Measurements from ENCODE around the gene ARFGEF3. TPM values are rescaled to one million over a fixed set of nuclear protein-coding genes. Genes with fewer than 3 reads are reported as not detected.
"Not testable (repeated sequence)": the region's sequence is repeated elsewhere in the genome, so short reads cannot be mapped to it uniquely, and the experiment has no call there.

The ARFGEF3 gene
- 1 to 10 TPM; 1.2 to 8.6 (median 5.8) TPM for polyA plus RNA-seq (ENCODE audit: insufficient read length in 4 of 4)

GRCh38 chr6:138161338-138162110, at the start of gene ARFGEF3:
Gene ARFGEF3 (plus strand): TSS chr6:138161939. CDS start chr6:138162087, 148 bp downstream.
- DNase-seq (ENCODE audit: low read depth in 4 of 4, low spot score in 3 of 4), result no peak

- no peak for DNase-seq (ENCODE audit: low read depth in 4 of 4, low spot score in 3 of 4)
These were observed 48.0 kb upstream of the ARFGEF3 start for GRCh38 chr6:138113588-138114210.

- DNase-seq (ENCODE audit: low read depth in 4 of 4, low spot score in 3 of 4), result no peak
These were observed 46.5 kb upstream of the ARFGEF3 start for GRCh38 chr6:138115201-138115600.

GRCh38 chr6:138115877-138116660, 45.7 kb upstream of the ARFGEF3 start:
- DNase-seq (ENCODE audit: low read depth in 4 of 4, low spot score in 3 of 4), result no peak

GRCh38 chr6:138116661-138116999, 45.1 kb upstream of the ARFGEF3 start:
- no peak for DNase-seq (ENCODE audit: low read depth in 4 of 4, low spot score in 3 of 4)

GRCh38 chr6:138117376-138117914, 44.3 kb upstream of the ARFGEF3 start:
- DNase-seq (ENCODE audit: low read depth in 4 of 4, low spot score in 3 of 4), result no peak

- not testable (repeated sequence) for DNase-seq (ENCODE audit: low read depth in 4 of 4, low spot score in 3 of 4)
These were observed 42.5 kb upstream of the ARFGEF3 start for GRCh38 chr6:138119229-138119628.

GRCh38 chr6:138119976-138120375, 41.8 kb upstream of the ARFGEF3 start:
- DNase-seq (ENCODE audit: low read depth in 4 of 4, low spot score in 3 of 4), result no peak

- DNase-seq (ENCODE audit: low read depth in 4 of 4, low spot score in 3 of 4), result no peak
These were observed 37.6 kb upstream of the ARFGEF3 start for GRCh38 chr6:138124096-138124495.

- no peak for DNase-seq (ENCODE audit: low read depth in 4 of 4, low spot score in 3 of 4)
These were observed 33.6 kb upstream of the ARFGEF3 start for GRCh38 chr6:138128096-138128495.

GRCh38 chr6:138129190-138129589, 32.5 kb upstream of the ARFGEF3 start:
- DNase-seq (ENCODE audit: low read depth in 4 of 4, low spot score in 3 of 4), result no peak

GRCh38 chr6:138142806-138143205, 18.9 kb upstream of the ARFGEF3 start:
- no peak for DNase-seq (ENCODE audit: low read depth in 4 of 4, low spot score in 3 of 4)

GRCh38 chr6:138145402-138145801, 16.3 kb upstream of the ARFGEF3 start:
- no peak for DNase-seq (ENCODE audit: low read depth in 4 of 4, low spot score in 3 of 4)

GRCh38 chr6:138146544-138146943, 15.2 kb upstream of the ARFGEF3 start:
- DNase-seq (ENCODE audit: low read depth in 4 of 4, low spot score in 3 of 4), result no peak

- no peak for DNase-seq (ENCODE audit: low read depth in 4 of 4, low spot score in 3 of 4)
These were observed 6.3 kb upstream of the ARFGEF3 start for GRCh38 chr6:138155443-138155842.

GRCh38 chr6:138157986-138158638, 3.6 kb upstream of the ARFGEF3 start:
- no peak for DNase-seq (ENCODE audit: low read depth in 4 of 4, low spot score in 3 of 4)

- DNase-seq (ENCODE audit: low read depth in 4 of 4, low spot score in 3 of 4), result no peak
These were observed 2.5 kb upstream of the ARFGEF3 start for GRCh38 chr6:138159246-138159645.

GRCh38 chr6:138160329-138161087, 1.2 kb upstream of the ARFGEF3 start:
- no peak for DNase-seq (ENCODE audit: low read depth in 4 of 4, low spot score in 3 of 4)

- DNase-seq (ENCODE audit: low read depth in 4 of 4, low spot score in 3 of 4), result no peak
These were observed 726 bp upstream of the ARFGEF3 start for GRCh38 chr6:138161088-138161337.
